DLD1 (cell line): ENCODE data around the gene RBM26.

Experiments
- in situ Hi-C: cut with HindIII; loops from 2 replicates; pipeline ENCODE4 v1.10.0; 2017; ENCODE audit warnings: low sequenced_read_pairs

RBM26 gene

GRCh38 chr13:79346300-79346914 is 59.6 kb downstream of the RBM26 start:
- in situ Hi-C loops: no loop called here

DNA sequence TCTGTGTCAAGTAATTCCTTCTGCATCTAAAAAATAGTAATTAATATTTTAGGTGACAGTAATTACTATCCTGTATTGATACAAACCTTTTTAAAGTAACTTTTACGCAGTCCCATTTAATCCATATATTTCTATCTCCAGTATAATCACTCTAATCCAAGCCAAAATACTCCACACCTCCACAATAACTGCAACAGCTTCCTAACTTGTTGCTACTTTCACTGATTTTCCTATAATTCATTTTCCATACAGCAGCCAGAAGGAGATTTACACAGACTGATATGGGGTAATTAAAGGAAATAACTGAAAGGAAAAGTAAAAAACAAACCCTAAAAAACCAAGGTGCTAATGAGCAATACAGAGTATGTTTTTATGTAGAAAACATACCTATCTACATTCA is 64.9 kb downstream of the RBM26 start:
- in situ Hi-C loops: no loop called here

GRCh38 chr13:79340490-79340889 is 65.6 kb downstream of the RBM26 start:
- in situ Hi-C loops: no loop called here

- in situ Hi-C loops: no loop called here
These were observed 67.7 kb downstream of the RBM26 start for GRCh38 chr13:79338343-79338742.

DNA sequence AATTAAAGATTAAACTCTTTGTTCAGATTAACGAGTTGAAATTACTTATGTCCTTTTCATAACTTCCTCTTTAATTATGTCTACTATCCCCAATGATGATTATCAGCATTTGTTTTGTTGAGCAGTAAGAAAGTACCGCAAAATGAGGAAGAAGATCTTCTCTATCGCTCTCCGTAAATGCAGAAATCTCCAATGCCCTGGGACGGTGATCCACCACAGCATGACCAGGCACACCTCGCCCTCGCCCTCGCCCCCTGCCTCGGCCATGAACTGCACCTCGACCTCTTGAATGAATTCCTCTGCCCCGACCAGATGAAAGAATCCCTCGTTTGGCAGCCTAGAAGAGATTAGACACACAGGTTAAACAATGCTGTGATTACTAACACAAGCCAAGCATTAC is 69.1 kb downstream of the RBM26 start:
- in situ Hi-C loops: no loop called here

DNA sequence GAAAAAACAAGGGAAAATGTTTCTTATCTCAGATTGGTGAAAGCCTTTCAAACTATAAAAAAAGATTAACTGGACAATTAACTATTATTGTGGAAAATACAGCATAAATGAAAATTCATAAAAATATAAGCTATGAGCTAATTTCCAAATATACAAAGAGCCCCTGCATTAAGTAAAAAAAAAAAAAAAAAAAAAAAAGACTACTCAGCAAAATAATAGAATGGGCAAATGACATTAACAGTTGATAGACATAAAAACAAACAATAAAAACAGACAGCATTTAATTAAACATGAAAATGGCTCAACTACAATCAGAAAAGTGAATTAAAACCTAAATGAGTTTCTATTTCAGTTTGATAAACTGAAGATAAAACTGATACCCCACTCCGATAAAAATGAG is 77.5 kb downstream of the RBM26 start:
- in situ Hi-C loops: no loop called here

DNA sequence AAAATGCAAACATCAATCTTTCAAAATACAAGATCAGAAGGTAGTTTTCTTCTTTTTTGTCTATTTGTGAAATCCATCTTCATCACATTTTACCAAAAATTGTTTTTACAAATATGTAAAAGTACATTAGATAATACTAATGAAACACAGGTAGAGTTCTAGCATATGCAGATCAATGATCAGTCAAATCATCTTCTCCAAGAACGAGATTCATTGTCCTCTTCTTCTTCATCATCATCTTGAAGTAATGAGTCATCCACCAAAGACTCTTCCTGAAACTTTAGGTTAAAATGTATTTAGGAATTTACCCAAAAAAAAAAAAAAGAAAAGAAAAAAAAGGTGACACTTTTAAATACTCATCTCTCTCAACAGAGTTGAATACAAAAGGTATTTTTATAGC is 85.6 kb downstream of the RBM26 start:
- in situ Hi-C loops: no loop called here

DNA sequence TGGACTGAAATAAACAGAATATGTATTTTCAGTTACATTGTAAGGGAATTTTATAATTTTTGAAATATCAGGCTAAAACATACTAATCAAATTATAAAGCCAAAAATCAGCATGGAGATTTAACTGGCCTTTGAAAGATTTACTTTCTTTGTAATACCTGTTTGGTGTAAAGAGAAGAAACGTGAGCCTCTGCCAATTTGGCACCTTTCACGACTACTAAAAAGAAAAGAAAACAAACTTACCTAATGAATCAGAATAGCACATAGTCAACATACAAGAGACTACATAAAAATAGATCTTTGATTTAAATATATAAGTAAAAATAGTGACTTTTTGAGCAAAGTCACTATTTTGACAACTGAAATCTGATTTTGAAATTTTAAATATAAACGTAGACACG is 87.4 kb downstream of the RBM26 start:
- in situ Hi-C loops: no loop called here

DNA sequence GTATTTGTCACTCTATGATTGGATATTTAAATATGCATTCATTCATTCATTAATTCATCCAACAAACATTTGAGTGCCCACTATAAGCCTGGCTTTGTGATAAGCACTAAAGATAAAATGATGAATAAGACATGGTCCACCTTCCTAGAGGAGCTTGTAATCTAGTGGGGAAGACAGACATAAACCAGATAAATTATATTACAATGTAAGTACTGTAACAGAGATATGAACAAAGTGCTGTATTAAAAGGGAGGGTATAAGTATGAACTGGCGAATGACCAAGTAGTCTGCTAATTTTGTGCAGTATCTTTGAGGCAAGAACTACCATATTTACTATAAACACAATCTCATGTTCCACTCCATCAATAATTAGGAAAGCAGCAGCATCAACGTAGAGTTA is 88.2 kb downstream of the RBM26 start:
- in situ Hi-C loops: no loop called here

- in situ Hi-C loops: no loop called here
These were observed 91.4 kb downstream of the RBM26 start for GRCh38 chr13:79314652-79315051.

DNA sequence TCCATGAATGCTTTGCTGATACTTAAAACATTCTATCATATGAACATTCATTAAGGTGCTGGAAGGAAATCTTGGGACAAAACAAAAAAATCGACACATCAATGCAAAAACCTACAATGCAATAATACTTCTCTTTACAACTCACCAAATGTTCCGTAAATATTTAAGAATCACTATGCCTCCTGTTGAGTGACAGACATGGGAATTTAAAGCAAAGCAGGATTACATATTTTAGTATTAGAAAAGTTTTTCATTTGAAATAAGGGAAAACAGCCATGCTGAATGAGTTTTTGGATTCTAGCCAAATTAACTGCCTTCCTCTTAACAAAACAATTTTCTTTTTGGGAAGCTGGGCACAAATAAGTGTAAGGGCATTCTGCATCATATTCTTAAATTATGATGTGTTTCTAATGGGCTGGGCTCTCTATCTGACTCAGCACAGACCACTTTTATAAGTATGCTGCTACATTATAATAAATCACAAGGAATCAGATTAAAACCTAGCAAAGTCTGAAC is 93.7 kb downstream of the RBM26 start:
- in situ Hi-C loops: no loop called here

DNA sequence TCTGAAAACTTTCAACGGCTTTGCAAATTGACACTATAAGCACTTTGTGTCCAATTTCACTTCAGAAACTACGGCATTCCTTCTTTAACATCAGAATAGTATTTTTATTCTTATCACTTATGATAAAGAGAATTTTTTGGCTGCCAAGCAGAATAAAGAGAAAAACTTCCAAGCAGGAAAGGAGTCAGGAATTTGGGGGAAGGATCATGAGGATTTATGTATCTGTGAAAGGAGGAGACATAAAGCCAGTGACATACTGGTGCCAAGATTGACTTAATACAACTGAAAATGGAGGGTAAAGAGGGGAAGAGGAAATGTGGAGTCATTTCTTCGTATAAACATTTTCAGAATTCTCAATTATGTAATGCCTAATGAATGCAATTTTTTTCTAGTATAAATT is 94.7 kb downstream of the RBM26 start:
- in situ Hi-C loops: no loop called here

DNA sequence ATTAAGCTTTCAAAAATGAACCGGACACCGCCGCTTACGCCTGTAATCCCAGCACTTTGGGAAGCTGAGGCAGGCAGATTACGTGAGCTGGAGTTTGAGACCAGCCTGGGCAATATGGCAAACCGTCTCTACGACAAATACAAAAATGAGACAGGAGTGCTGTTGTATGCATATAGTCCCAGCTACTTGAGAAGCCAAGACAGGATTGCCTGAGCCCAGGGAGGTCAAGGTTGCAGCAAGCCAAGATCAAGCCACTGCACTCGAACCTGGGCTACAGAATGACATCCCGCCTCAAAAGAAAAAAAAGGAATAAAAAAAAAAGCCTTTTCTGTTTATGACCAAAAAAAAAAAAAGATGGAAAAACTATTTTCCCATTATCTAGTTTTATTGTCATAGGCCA is 96.4 kb downstream of the RBM26 start:
- in situ Hi-C loops: no loop called here

GRCh38 chr13:79307866-79308298 is 98.2 kb downstream of the RBM26 start:
- in situ Hi-C loops: no loop called here

GRCh38 chr13:79307433-79307861 is 98.6 kb downstream of the RBM26 start:
- in situ Hi-C loops: no loop called here

- in situ Hi-C loops: no loop called here
These were observed 99.4 kb downstream of the RBM26 start for GRCh38 chr13:79306650-79307049.

- in situ Hi-C loops: no loop called here
These were observed 108.9 kb downstream of the RBM26 start for GRCh38 chr13:79297128-79297527.

GRCh38 chr13:79295906-79296706 is 109.9 kb downstream of the RBM26 start:
- in situ Hi-C loops: no loop called here

- in situ Hi-C loops: no loop called here
These were observed 115.3 kb downstream of the RBM26 start for GRCh38 chr13:79290595-79291244.

DNA sequence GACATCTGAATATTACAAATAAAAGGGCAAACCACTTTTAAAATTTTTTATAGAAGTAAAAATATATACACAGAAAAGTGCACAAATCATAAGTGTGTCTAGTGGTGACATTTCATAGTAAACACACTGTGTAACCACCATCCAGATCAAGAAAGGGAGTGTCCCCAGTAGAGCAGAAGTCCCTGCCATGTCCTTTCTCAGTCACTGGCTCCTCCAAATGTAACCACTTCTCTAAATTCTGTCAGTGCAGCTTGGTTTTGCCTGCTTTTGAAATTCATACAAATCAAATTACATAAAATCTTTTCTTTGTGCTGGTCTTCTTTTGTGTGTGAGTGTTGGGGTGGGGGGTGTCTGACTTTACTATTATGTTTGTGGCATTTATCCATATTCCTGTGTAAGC is 116.5 kb downstream of the RBM26 start:
- in situ Hi-C loops: no loop called here

GRCh38 chr13:79287939-79288795 is 117.9 kb downstream of the RBM26 start:
- in situ Hi-C loops: no loop called here
